Measurements from ENCODE around the gene SLC6A16.

DNA sequence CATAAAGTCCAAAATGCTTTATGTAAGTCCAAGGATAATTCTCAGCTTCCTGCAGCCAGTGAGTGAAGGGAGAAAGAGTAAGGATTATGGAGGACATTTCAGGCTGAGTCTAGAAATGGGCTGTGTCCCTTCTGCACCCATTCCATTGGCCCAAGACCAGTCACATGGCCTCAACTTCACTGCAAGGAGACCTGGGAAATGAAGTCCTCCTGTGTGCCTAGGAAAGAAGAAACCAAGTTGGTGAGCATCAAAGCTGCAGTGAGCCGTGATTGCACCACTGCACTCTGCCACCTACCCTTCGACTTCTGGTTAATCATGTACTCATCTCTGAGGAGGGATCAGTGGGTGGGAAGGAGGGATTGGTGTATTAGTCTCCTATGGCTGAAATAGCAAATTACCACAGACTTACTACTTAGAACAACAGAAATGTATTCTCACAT is 6.6 kb upstream of the SLC6A16 start:
- TF ChIP-seq, protein P1, sequence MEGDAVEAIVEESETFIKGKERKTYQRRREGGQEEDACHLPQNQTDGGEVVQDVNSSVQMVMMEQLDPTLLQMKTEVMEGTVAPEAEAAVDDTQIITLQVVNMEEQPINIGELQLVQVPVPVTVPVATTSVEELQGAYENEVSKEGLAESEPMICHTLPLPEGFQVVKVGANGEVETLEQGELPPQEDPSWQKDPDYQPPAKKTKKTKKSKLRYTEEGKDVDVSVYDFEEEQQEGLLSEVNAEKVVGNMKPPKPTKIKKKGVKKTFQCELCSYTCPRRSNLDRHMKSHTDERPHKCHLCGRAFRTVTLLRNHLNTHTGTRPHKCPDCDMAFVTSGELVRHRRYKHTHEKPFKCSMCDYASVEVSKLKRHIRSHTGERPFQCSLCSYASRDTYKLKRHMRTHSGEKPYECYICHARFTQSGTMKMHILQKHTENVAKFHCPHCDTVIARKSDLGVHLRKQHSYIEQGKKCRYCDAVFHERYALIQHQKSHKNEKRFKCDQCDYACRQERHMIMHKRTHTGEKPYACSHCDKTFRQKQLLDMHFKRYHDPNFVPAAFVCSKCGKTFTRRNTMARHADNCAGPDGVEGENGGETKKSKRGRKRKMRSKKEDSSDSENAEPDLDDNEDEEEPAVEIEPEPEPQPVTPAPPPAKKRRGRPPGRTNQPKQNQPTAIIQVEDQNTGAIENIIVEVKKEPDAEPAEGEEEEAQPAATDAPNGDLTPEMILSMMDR (IDR thresholded peaks at IDR 0.05; ENCODE audit: insufficient read depth, low read length, poor library complexity, severe bottlenecking) = no peak
- no peak for TF ChIP-seq EZH2phosphoT487 (conservative IDR thresholded peaks at IDR 0.05; ENCODE audit: low read length)

All from SU-DHL-6 (cell line).